Neuronal stem cell (in vitro differentiated cells): Measurements from ENCODE around the gene MED1.

Source experiments
- DNase-seq: peaks from one replicate; pipeline ENCODE4 v3.0.0-alpha.2; 2013; ENCODE audit warnings: low spot score
- H2AFZ ChIP-seq: one replicate; pipeline ENCODE4 v1.6.1; 2013; ENCODE audit warnings: mild to moderate bottlenecking, low read length, inconsistent platforms
- H2AK5ac ChIP-seq: 2 replicates; pipeline ENCODE4 v1.6.1; 2013; ENCODE audit warnings: low read depth, mild to moderate bottlenecking, inconsistent platforms, low read length, moderate library complexity, mixed read lengths
- H2BK120ac ChIP-seq: 2 replicates; pipeline ENCODE4 v1.6.1; 2013; ENCODE audit warnings: low read depth, mild to moderate bottlenecking, inconsistent platforms, low read length, moderate library complexity, mixed read lengths
- H2BK12ac ChIP-seq: one replicate; pipeline ENCODE4 v1.6.1; 2013; ENCODE audit warnings: low read length, inconsistent platforms
- H2BK15ac ChIP-seq: 2 replicates; pipeline ENCODE4 v1.6.1; 2013; ENCODE audit warnings: mild to moderate bottlenecking, low read length, inconsistent platforms, mixed read lengths
- H2BK5ac ChIP-seq: one replicate; pipeline ENCODE4 v1.6.1; 2013; ENCODE audit warnings: inconsistent platforms, mild to moderate bottlenecking, low read length, moderate library complexity
- H3K14ac ChIP-seq: one replicate; pipeline ENCODE4 v1.6.1; 2013; ENCODE audit warnings: low read length, inconsistent platforms
- H3K18ac ChIP-seq: 2 replicates; pipeline ENCODE4 v1.6.1; 2013; ENCODE audit warnings: low read length, inconsistent platforms
- H3K23ac ChIP-seq: 2 replicates; pipeline ENCODE4 v1.6.1; 2013; ENCODE audit warnings: low read depth, mild to moderate bottlenecking, mixed read lengths, low read length, inconsistent platforms; ENCODE audit not compliant: poor library complexity
- H3K27ac ChIP-seq: replicated peaks from 3 replicates; pipeline ENCODE4 v1.5.1; 2013; ENCODE audit warnings: low read length, inconsistent platforms
- H3K27me3 ChIP-seq, 3 experiments: 2 replicates each; pipeline ENCODE4 v1.6.1; 2013; ENCODE audit warnings: low read length in 3 of 3, mild to moderate bottlenecking in 2 of 3, inconsistent platforms in 1 of 3, low read depth in 1 of 3, mixed read lengths in 1 of 3, moderate library complexity in 1 of 3; ENCODE audit not compliant: control insufficient read depth in 3 of 3, insufficient read depth in 3 of 3
- H3K36me3 ChIP-seq, 2 donors: replicated peaks in 1 of 2; 2 replicates each; pipeline ENCODE4 v1.6.1; 2013; ENCODE audit warnings: low read length in 2 of 2; ENCODE audit not compliant: control insufficient read depth in 2 of 2, insufficient read depth in 2 of 2
- H3K4ac ChIP-seq: 2 replicates; pipeline ENCODE4 v1.6.1; 2013; ENCODE audit warnings: inconsistent platforms, mild to moderate bottlenecking, low read length, moderate library complexity
- H3K4me1 ChIP-seq, 2 donors: 1 replicate in 1 of 2; 2 replicates in 1 of 2; pipeline ENCODE4 v1.6.1; 2013; ENCODE audit warnings: low read length in 2 of 2, low read depth in 1 of 2; ENCODE audit not compliant: control insufficient read depth in 2 of 2, insufficient read depth in 1 of 2
- H3K4me2 ChIP-seq: one replicate; pipeline ENCODE4 v1.6.1; 2013; ENCODE audit warnings: mild to moderate bottlenecking, low read length, inconsistent platforms; ENCODE audit not compliant: insufficient read depth, poor library complexity, severe bottlenecking
- H3K4me3 ChIP-seq, 2 donors: 2 replicates each; pipeline ENCODE4 v1.5.1; 2013; ENCODE audit warnings: low read length in 2 of 2, mild to moderate bottlenecking in 2 of 2, inconsistent platforms in 1 of 2, moderate library complexity in 1 of 2
- H3K79me1 ChIP-seq: one replicate; pipeline ENCODE4 v1.6.1; 2013; ENCODE audit warnings: low read depth, mild to moderate bottlenecking, inconsistent platforms, low read length, moderate library complexity
- H3K9ac ChIP-seq: one replicate; pipeline ENCODE4 v1.6.1; 2013; ENCODE audit warnings: mild to moderate bottlenecking, low read depth, low read length, inconsistent platforms; ENCODE audit not compliant: poor library complexity
- H3K9me3 ChIP-seq, 2 donors: replicated peaks in 1 of 2; 2 replicates each; pipeline versions ENCODE3 to v1.6.1; 2013; ENCODE audit warnings: low read length in 2 of 2, mild to moderate bottlenecking in 2 of 2, inconsistent platforms in 1 of 2, low read depth in 1 of 2, mixed read lengths in 1 of 2, moderate library complexity in 1 of 2; ENCODE audit not compliant: control insufficient read depth in 2 of 2, insufficient read depth in 1 of 2
- H4K8ac ChIP-seq: one replicate; pipeline ENCODE4 v1.6.1; 2013; ENCODE audit warnings: low read depth, mild to moderate bottlenecking, inconsistent platforms, low read length, moderate library complexity
- H4K91ac ChIP-seq: one replicate; pipeline ENCODE4 v1.6.1; 2013; ENCODE audit warnings: low read length, low read depth, mild to moderate bottlenecking, inconsistent platforms; ENCODE audit not compliant: poor library complexity
- WGBS, 2 donors: extraction: QIAGEN DNeasy Blood & Tissue Kit; methylation state at CpG; one replicate each; pipeline ENCODE4 v1.1.7; 2013; ENCODE audit warnings: missing lambda C conversion rate in 2 of 2, mixed read lengths in 1 of 2; ENCODE audit not compliant: insufficient read length in 2 of 2, insufficient replicate concordance in 1 of 2; ENCODE audit errors: extremely low coverage in 2 of 2; 5-methylcytosine and 5-hydroxymethylcytosine counted together

Gene MED1

DNA sequence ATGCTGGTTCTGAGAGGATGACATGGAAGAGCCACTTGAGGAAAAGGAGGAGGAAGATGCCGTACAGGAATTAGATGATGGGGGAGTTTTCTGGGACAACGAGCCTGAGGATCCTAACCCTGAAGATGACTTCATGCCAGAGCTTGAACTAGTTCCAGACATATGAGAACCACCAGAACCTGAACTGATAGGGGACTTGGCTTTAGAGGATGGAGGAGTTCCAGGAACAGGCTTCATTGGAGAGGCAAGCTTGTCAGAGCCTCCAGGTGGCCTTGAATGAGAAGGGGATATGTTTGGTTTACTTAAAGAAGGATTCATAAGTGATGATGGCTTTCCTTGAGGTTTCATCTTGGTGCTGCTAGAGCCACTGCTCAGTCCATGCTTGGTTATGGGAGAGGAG lies 42.7 kb downstream of the MED1 start:
- no peak overlapping the region for H4K91ac ChIP-seq
- no peak overlapping the region for H3K9ac ChIP-seq
- no peak overlapping the region for H4K8ac ChIP-seq
- DNase-seq, result no peak
- no peak overlapping the region for H3K23ac ChIP-seq
- no peak overlapping the region for H3K27ac ChIP-seq
- no peak overlapping the region for H3K4me2 ChIP-seq
- no peaks in the 10 kb centered on the region for H3K27me3 ChIP-seq
- H3K36me3 ChIP-seq, result peaks cover 36 to 84% of the 10 kb centered on the region in 2 donors
- no peak overlapping the region for H3K4ac ChIP-seq
- no peak overlapping the region for H2BK5ac ChIP-seq
- no peak overlapping the region for H2AFZ ChIP-seq
- no peaks in the 10 kb centered on the region for H3K9me3 ChIP-seq
- no peaks in the 10 kb centered on the region for H3K4me1 ChIP-seq
- H2AK5ac ChIP-seq, result no peak overlapping the region
- no peak overlapping the region for H2BK15ac ChIP-seq
- no peaks in the 10 kb centered on the region for H3K79me1 ChIP-seq
- no CpG with 5 or more reads among the region's 2 CpGs for WGBS, 2 donors
- H2BK120ac ChIP-seq, result no peak overlapping the region
- H2BK12ac ChIP-seq, result no peak overlapping the region
- no peak overlapping the region for H3K14ac ChIP-seq
- no peak overlapping the region for H3K18ac ChIP-seq
- no peak overlapping the region for H3K4me3 ChIP-seq

DNA sequence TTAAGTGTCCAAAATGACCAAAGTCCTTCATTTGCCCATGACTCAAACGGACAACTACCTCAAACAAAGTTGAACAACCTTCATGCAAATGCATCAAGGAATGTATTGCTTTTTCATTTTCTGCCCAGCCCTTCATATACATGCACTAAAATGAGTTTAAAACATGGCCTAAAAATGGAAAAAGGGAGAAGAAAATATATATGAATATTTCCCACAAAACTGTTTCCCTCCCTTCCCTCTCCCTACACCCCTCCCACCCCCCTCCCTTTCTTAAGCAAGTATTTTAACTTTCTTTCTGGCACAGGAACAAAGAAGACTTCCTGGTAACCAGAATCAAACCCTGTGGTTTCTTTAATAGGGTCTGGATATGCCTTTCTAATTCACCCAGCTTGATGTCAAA lies 44.1 kb downstream of the MED1 start:
- no peak overlapping the region for H3K4me2 ChIP-seq
- H2AFZ ChIP-seq, result no peak overlapping the region
- H4K8ac ChIP-seq, result no peak overlapping the region
- no peaks in the 10 kb centered on the region for H3K9me3 ChIP-seq
- H2BK5ac ChIP-seq, result no peak overlapping the region
- no peaks in the 10 kb centered on the region for H3K27me3 ChIP-seq
- H2BK15ac ChIP-seq, result no peak overlapping the region
- no peak for DNase-seq
- WGBS, 2 donors, result no CpG with 5 or more reads among the region's 1 CpG
- H3K4me1 ChIP-seq, result no peaks in the 10 kb centered on the region
- no peak overlapping the region for H4K91ac ChIP-seq
- H3K14ac ChIP-seq, result no peak overlapping the region
- H3K4me3 ChIP-seq, result no peak overlapping the region
- no peak overlapping the region for H3K4ac ChIP-seq
- H3K36me3 ChIP-seq, result peaks cover 34 to 76% of the 10 kb centered on the region in 2 donors
- H2BK120ac ChIP-seq, result no peak overlapping the region
- no peaks in the 10 kb centered on the region for H3K79me1 ChIP-seq
- no peak overlapping the region for H3K23ac ChIP-seq
- H3K9ac ChIP-seq, result no peak overlapping the region
- no peak overlapping the region for H2BK12ac ChIP-seq
- no peak overlapping the region for H3K18ac ChIP-seq
- H2AK5ac ChIP-seq, result no peak overlapping the region
- no peak overlapping the region for H3K27ac ChIP-seq

DNA sequence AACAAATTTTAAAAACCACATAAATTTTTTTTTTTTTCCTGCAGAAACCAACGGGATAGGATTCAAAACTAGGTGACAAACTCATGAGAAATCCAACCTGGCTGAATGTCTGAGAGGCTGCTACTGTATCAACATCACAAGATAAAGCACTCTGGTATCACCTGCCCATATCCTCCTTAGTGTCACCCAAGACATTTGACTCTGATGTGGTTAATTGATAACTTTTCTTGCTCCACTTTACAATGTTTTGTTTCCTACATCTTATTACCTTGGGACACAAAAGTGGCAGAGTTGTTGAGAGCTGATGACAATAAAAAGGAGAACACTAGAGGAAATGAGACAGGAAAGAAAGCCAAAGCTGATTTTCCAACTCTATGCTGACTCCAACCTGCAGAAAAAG lies 45.6 kb downstream of the MED1 start:
- Histone ChIP-seq H3K4me3 (no peak overlapping the region), H3K18ac (no peak overlapping the region), H4K8ac (no peak overlapping the region), H2BK15ac (no peak overlapping the region), H3K9ac (no peak overlapping the region), H3K36me3 (peaks cover 30 to 61% of the 10 kb centered on the region in 2 donors), H3K14ac (no peak overlapping the region), H3K23ac (no peak overlapping the region), H3K79me1 (peaks cover 6% of the 10 kb centered on the region), H2BK120ac (no peak overlapping the region), H2AFZ (no peak overlapping the region), H3K9me3 (no peaks in the 10 kb centered on the region), H3K4me2 (no peak overlapping the region), H3K27ac (no peak overlapping the region), H3K4me1 (peaks cover 0 to 2% of the 10 kb centered on the region in 2 donors), H3K4ac (no peak overlapping the region), H2BK12ac (no peak overlapping the region), H3K27me3 (no peaks in the 10 kb centered on the region), H2BK5ac (no peak overlapping the region), H2AK5ac (no peak overlapping the region), H4K91ac (no peak overlapping the region)
- no peak for DNase-seq
- no CpG with 5 or more reads among the region's 1 CpG for WGBS, 2 donors

DNA sequence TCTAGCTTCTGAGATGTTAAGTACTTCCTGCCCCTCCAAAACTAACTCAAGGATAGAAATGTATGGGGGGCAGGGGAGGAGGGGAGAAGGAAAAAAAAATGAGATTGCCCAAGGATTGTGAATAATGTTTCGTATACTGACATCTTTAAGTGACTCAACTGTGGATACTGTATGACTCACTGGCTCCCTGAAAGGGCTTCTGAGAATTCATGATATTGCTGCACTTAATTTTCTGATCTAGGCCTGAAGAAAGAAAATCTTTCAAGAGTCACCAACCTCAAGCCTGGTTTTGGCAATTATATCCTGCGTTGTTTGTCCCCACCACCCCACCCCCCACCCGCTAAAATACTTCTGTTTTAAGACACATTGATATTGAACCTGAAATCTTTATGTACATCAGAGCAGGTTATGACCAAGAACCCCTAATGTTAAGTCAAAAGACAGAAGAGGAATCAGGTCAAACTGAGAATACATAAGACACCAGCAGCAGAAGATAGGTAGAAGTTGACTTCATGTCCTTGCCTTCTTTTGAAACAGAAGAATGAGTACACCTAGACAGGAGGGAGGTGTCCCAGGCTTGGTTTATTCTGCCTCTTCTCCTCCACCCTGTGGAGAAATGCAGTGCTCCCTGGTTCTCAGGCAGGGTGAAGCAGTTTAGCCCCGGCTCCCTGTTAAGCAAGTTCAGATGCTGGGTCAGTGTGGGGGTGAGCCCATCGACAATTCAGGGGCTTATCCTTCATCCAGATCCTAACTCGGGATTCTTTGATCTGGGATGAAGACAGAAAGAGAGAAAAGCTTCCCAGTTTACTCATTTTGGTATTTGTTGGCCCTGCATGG lies 46.3 kb downstream of the MED1 start:
- whole genome bisulfite sequencing, 2 donors, result no CpG with 5 or more reads among the region's 6 CpGs
- Histone ChIP-seq H3K79me1 (peaks cover 6% of the 10 kb centered on the region), H3K4me2 (no peak overlapping the region), H3K4ac (no peak overlapping the region), H2BK12ac (no peak overlapping the region), H4K8ac (no peak overlapping the region), H3K36me3 (peaks cover 24 to 54% of the 10 kb centered on the region in 2 donors), H4K91ac (no peak overlapping the region), H3K18ac (no peak overlapping the region), H3K14ac (no peak overlapping the region), H3K9me3 (no peaks in the 10 kb centered on the region), H3K9ac (no peak overlapping the region), H2AK5ac (no peak overlapping the region), H2BK120ac (no peak overlapping the region), H3K27me3 (no peaks in the 10 kb centered on the region), H2BK15ac (no peak overlapping the region), H3K23ac (no peak overlapping the region), H3K27ac (no peak overlapping the region), H3K4me1 (peaks cover 0 to 3% of the 10 kb centered on the region in 2 donors), H3K4me3 (no peak overlapping the region), H2BK5ac (no peak overlapping the region), H2AFZ (no peak overlapping the region)
- DNase-seq, result no peak
